Muscle layer of duodenum (tissue), 2 donors: ENCODE measurements around the gene MISP.

Source experiments
- H3K27ac ChIP-seq: one replicate; pipeline ENCODE4 v1.7.0; 2013; ENCODE audit warnings: mild to moderate bottlenecking, low read length
- H3K27me3 ChIP-seq: one replicate; pipeline ENCODE4 v1.7.0; 2013; ENCODE audit warnings: low read depth, mild to moderate bottlenecking, control low read depth, low read length
- H3K36me3 ChIP-seq, 2 donors: one replicate each; pipeline ENCODE4 v1.7.0; 2013; ENCODE audit warnings: low read length in 2 of 2, control low read depth in 1 of 2, mild to moderate bottlenecking in 1 of 2; ENCODE audit not compliant: insufficient read depth in 2 of 2, control insufficient read depth in 1 of 2
- H3K4me1 ChIP-seq, 2 donors: one replicate each; pipeline ENCODE4 v1.7.0; 2013; ENCODE audit warnings: low read length in 2 of 2, mild to moderate bottlenecking in 2 of 2, control low read depth in 1 of 2, moderate library complexity in 1 of 2; ENCODE audit not compliant: insufficient read depth in 2 of 2, control insufficient read depth in 1 of 2
- H3K4me3 ChIP-seq, 2 donors: one replicate each; pipeline ENCODE4 v1.7.0; 2013; ENCODE audit warnings: low read length in 2 of 2, low read depth in 1 of 2, mild to moderate bottlenecking in 1 of 2
- H3K9me3 ChIP-seq, 2 donors: one replicate each; pipeline ENCODE4 v1.7.0; 2013; ENCODE audit warnings: low read length in 2 of 2, control low read depth in 1 of 2, mild to moderate bottlenecking in 1 of 2; ENCODE audit not compliant: control insufficient read depth in 1 of 2
- donor health status: healthy.

MISP gene

GRCh38 chr19:749811-750210, 1.1 kb upstream of the MISP start:
- Histone ChIP-seq H3K27me3 (no peaks in the 10 kb centered on the region), H3K4me3 (no peak overlapping the region), H3K27ac (no peak overlapping the region), H3K4me1 (no peaks in the 10 kb centered on the region), H3K9me3 (peaks cover 0 to 7% of the 10 kb centered on the region in 2 donors), H3K36me3 (peaks cover 0 to 22% of the 10 kb centered on the region in 2 donors)

GRCh38 chr19:751501-752341, 809 bp downstream of the MISP start:
- peaks cover 0 to 7% of the 10 kb centered on the region in 2 donors for H3K9me3 ChIP-seq
- H3K4me1 ChIP-seq = no peaks in the 10 kb centered on the region
- peaks cover 0 to 14% of the 10 kb centered on the region in 2 donors for H3K36me3 ChIP-seq
- peak overlapping the region in 1 of 2 donors; percentile 42 for H3K4me3 ChIP-seq
- H3K27ac ChIP-seq = peak overlapping the region; percentile 87
- H3K27me3 ChIP-seq = no peaks in the 10 kb centered on the region

GRCh38 chr19:752652-753517, 2.0 kb downstream of the MISP start:
- Histone ChIP-seq H3K36me3 (peaks cover 0 to 4% of the 10 kb centered on the region in 2 donors), H3K9me3 (peaks cover 0 to 3% of the 10 kb centered on the region in 2 donors), H3K27ac (peak overlapping the region; percentile 73), H3K27me3 (no peaks in the 10 kb centered on the region), H3K4me1 (no peaks in the 10 kb centered on the region), H3K4me3 (peak overlapping the region in 1 of 2 donors; percentile 31)

GRCh38 chr19:754530-754929, 3.6 kb downstream of the MISP start:
- Histone ChIP-seq H3K36me3 (no peaks in the 10 kb centered on the region), H3K27me3 (no peaks in the 10 kb centered on the region), H3K27ac (no peak overlapping the region), H3K4me3 (no peak overlapping the region), H3K4me1 (no peaks in the 10 kb centered on the region), H3K9me3 (peaks cover 0 to 11% of the 10 kb centered on the region in 2 donors)

GRCh38 chr19:755063-755462, 4.2 kb downstream of the MISP start:
- no peaks in the 10 kb centered on the region for H3K36me3 ChIP-seq
- no peaks in the 10 kb centered on the region for H3K4me1 ChIP-seq
- peaks cover 0 to 11% of the 10 kb centered on the region in 2 donors for H3K9me3 ChIP-seq
- no peaks in the 10 kb centered on the region for H3K27me3 ChIP-seq
- no peak overlapping the region for H3K4me3 ChIP-seq
- H3K27ac ChIP-seq = no peak overlapping the region

GRCh38 chr19:756236-756635, 5.3 kb downstream of the MISP start:
- Histone ChIP-seq H3K4me3 (no peak overlapping the region), H3K4me1 (no peaks in the 10 kb centered on the region), H3K27ac (no peak overlapping the region), H3K9me3 (peaks cover 0 to 11% of the 10 kb centered on the region in 2 donors), H3K36me3 (no peaks in the 10 kb centered on the region), H3K27me3 (no peaks in the 10 kb centered on the region)

- Histone ChIP-seq H3K36me3 (no peaks in the 10 kb centered on the region), H3K4me1 (no peaks in the 10 kb centered on the region), H3K27ac (no peak overlapping the region), H3K9me3 (peaks cover 0 to 11% of the 10 kb centered on the region in 2 donors), H3K4me3 (no peak overlapping the region), H3K27me3 (no peaks in the 10 kb centered on the region)
Measured at GRCh38 chr19:756821-757688, 6.1 kb downstream of the MISP start.

- Histone ChIP-seq H3K4me3 (no peak overlapping the region), H3K9me3 (peaks cover 0 to 11% of the 10 kb centered on the region in 2 donors), H3K36me3 (no peaks in the 10 kb centered on the region), H3K4me1 (no peaks in the 10 kb centered on the region), H3K27ac (no peak overlapping the region), H3K27me3 (no peaks in the 10 kb centered on the region)
Measured at GRCh38 chr19:757811-758668, 7.1 kb downstream of the MISP start.

GRCh38 chr19:763181-763580, 12.3 kb downstream of the MISP start:
- Histone ChIP-seq H3K4me1 (no peaks in the 10 kb centered on the region), H3K4me3 (no peak overlapping the region), H3K36me3 (no peaks in the 10 kb centered on the region), H3K27ac (no peak overlapping the region), H3K27me3 (no peaks in the 10 kb centered on the region), H3K9me3 (peaks cover 0 to 7% of the 10 kb centered on the region in 2 donors)

- Histone ChIP-seq H3K9me3 (no peaks in the 10 kb centered on the region), H3K36me3 (no peaks in the 10 kb centered on the region), H3K4me1 (no peaks in the 10 kb centered on the region), H3K27me3 (no peaks in the 10 kb centered on the region), H3K27ac (no peak overlapping the region), H3K4me3 (no peak overlapping the region)
Measured at GRCh38 chr19:763869-764268, 13.0 kb downstream of the MISP start.
